ENCODE data around the gene FEV. TPM values are rescaled to one million over a fixed set of nuclear protein-coding genes. Genes with fewer than 3 reads are reported as not detected.

Gene FEV
- total and polyA plus RNA-seq, 2 donors (not counting 3 experiments of a cell fraction or from before 2014, with no cell fraction given): not detected

- intact Hi-C loops (cut with micrococcal nuclease): no loop called here
- ChIA-PET POLR2A (no interaction called here), CTCF (interaction anchor here (1.0 to 2.0 kb wide), 3 partner anchors 22 to 81 kb away, joined by 5 to 10 read pairs (median 6); no protein-coding TSS in a partner anchor)
- H3K27me3 ChIP-seq (ENCODE audit: control insufficient read depth in 2 of 2, insufficient read depth in 2 of 2, low read length in 2 of 2): peaks cover 54 to 55% of the 10 kb centered on the region in 2 experiments
- H2AFZ ChIP-seq (ENCODE audit: low read depth, low read length): no peak overlapping the region
- H3K79me2 ChIP-seq (ENCODE audit: control insufficient read depth, insufficient read depth, low read length): no peaks in the 10 kb centered on the region
- no peaks in the 10 kb centered on the region for H3K9me1 ChIP-seq (replicated peaks; ENCODE audit: control insufficient read depth, extremely low read depth, insufficient read depth, low read length)
- DNase-seq (ENCODE audit: low read depth, low spot score) (no peak), FAIRE-seq (no peak)
- no peak overlapping the region for H3K27ac ChIP-seq (ENCODE audit: insufficient read depth, low read depth, low read length)
- no peaks in the 10 kb centered on the region for H3K4me1 ChIP-seq (ENCODE audit: control insufficient read depth, extremely low read depth, insufficient read depth, low read length)
- no peak overlapping the region for H3K9ac ChIP-seq (replicated peaks; ENCODE audit: extremely low read depth, insufficient read depth, low read length)
- no peaks in the 10 kb centered on the region for H3K9me3 ChIP-seq (replicated peaks; ENCODE audit: control insufficient read depth, insufficient read depth, low read length)
- dilution Hi-C loops (cut with MboI; ENCODE audit: extremely low pct_ligation_motif_present, low sequenced_read_pairs): no loop called here
- H3K4me2 ChIP-seq (ENCODE audit: insufficient read depth, low read length): no peak overlapping the region
- no TSS peak for BruUV-seq (replicated peaks)
- no peaks in the 10 kb centered on the region for H3K36me3 ChIP-seq (ENCODE audit: control insufficient read depth in 2 of 2, extremely low read depth in 1 of 2, insufficient read depth in 2 of 2, low read length in 2 of 2)
- no peaks in the 10 kb centered on the region for H4K20me1 ChIP-seq (replicated peaks; ENCODE audit: control insufficient read depth, extremely low read depth, insufficient read depth, low read length)
- TF ChIP-seq, protein P1, sequence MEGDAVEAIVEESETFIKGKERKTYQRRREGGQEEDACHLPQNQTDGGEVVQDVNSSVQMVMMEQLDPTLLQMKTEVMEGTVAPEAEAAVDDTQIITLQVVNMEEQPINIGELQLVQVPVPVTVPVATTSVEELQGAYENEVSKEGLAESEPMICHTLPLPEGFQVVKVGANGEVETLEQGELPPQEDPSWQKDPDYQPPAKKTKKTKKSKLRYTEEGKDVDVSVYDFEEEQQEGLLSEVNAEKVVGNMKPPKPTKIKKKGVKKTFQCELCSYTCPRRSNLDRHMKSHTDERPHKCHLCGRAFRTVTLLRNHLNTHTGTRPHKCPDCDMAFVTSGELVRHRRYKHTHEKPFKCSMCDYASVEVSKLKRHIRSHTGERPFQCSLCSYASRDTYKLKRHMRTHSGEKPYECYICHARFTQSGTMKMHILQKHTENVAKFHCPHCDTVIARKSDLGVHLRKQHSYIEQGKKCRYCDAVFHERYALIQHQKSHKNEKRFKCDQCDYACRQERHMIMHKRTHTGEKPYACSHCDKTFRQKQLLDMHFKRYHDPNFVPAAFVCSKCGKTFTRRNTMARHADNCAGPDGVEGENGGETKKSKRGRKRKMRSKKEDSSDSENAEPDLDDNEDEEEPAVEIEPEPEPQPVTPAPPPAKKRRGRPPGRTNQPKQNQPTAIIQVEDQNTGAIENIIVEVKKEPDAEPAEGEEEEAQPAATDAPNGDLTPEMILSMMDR (IDR thresholded peaks at IDR 0.05; ENCODE audit: extremely low read depth in 1 of 2, insufficient read depth in 1 of 2, low read depth in 1 of 2, low read length in 2 of 2): no peak
- TF ChIP-seq JUN (IDR thresholded peaks at IDR 0.05; ENCODE audit: borderline replicate concordance, insufficient read depth, insufficient read length, low read depth): no peak
- no peak for TF ChIP-seq POLR2AphosphoS5 (IDR thresholded peaks at IDR 0.05; ENCODE audit: insufficient read depth, low read depth, low read length)
- TF ChIP-seq POLR2A (IDR thresholded peaks at IDR 0.05; ENCODE audit: low read depth, low read length): no peak
- TF ChIP-seq MYC (IDR thresholded peaks at IDR 0.05; ENCODE audit: low read depth, low read length): no peak
- no peak overlapping the region for H3K4me3 ChIP-seq (replicated peaks in 1 of 3; ENCODE audit: insufficient read depth in 1 of 3, low read depth in 1 of 3, low read length in 3 of 3)
Observed at GRCh38 chr2:218957671-218958070, 27.3 kb downstream of the FEV start.

GRCh38 chr2:218956039-218956438 lies 28.9 kb downstream of the FEV start:
- no peaks in the 10 kb centered on the region for H3K9me3 ChIP-seq (replicated peaks; ENCODE audit: control insufficient read depth, insufficient read depth, low read length)
- no TSS peak for BruUV-seq (replicated peaks)
- POLR2A ChIA-PET: no interaction called here
- H3K36me3 ChIP-seq (ENCODE audit: control insufficient read depth in 2 of 2, extremely low read depth in 1 of 2, insufficient read depth in 2 of 2, low read length in 2 of 2): no peaks in the 10 kb centered on the region
- no peak overlapping the region for H2AFZ ChIP-seq (ENCODE audit: low read depth, low read length)
- DNase-seq (ENCODE audit: low read depth, low spot score) (no peak), FAIRE-seq (no peak)
- H3K27me3 ChIP-seq (ENCODE audit: control insufficient read depth in 2 of 2, insufficient read depth in 2 of 2, low read length in 2 of 2): peaks cover 43% of the 10 kb centered on the region in 2 experiments
- CTCF ChIA-PET: interaction anchor here (1.1 to 1.4 kb wide), 2 partner anchors 9 to 199 kb away, joined by 3 read pairs; no protein-coding TSS in a partner anchor
- dilution Hi-C loops (cut with MboI; ENCODE audit: extremely low pct_ligation_motif_present, low sequenced_read_pairs) (no loop called here), intact Hi-C loops (cut with micrococcal nuclease) (no loop called here)
- no peak overlapping the region for H3K4me2 ChIP-seq (ENCODE audit: insufficient read depth, low read length)
- TF ChIP-seq, protein P1 (IDR thresholded peaks at IDR 0.05; ENCODE audit: extremely low read depth in 1 of 2, insufficient read depth in 1 of 2, low read depth in 1 of 2, low read length in 2 of 2): no peak
- no peak for TF ChIP-seq POLR2A (IDR thresholded peaks at IDR 0.05; ENCODE audit: low read depth, low read length)
- TF ChIP-seq POLR2AphosphoS5 (IDR thresholded peaks at IDR 0.05; ENCODE audit: insufficient read depth, low read depth, low read length): no peak
- H3K4me3 ChIP-seq (replicated peaks in 1 of 3; ENCODE audit: insufficient read depth in 1 of 3, low read depth in 1 of 3, low read length in 3 of 3): no peak overlapping the region
- no peak overlapping the region for H3K27ac ChIP-seq (ENCODE audit: insufficient read depth, low read depth, low read length)
- H3K79me2 ChIP-seq (ENCODE audit: control insufficient read depth, insufficient read depth, low read length): no peaks in the 10 kb centered on the region
- no peak overlapping the region for H3K9ac ChIP-seq (replicated peaks; ENCODE audit: extremely low read depth, insufficient read depth, low read length)
- H3K9me1 ChIP-seq (replicated peaks; ENCODE audit: control insufficient read depth, extremely low read depth, insufficient read depth, low read length): no peaks in the 10 kb centered on the region
- H3K4me1 ChIP-seq (ENCODE audit: control insufficient read depth, extremely low read depth, insufficient read depth, low read length): no peaks in the 10 kb centered on the region
- H4K20me1 ChIP-seq (replicated peaks; ENCODE audit: control insufficient read depth, extremely low read depth, insufficient read depth, low read length): no peaks in the 10 kb centered on the region
